NCI-H2171 (cell line): ENCODE measurements around the gene LITAF.
"Not testable (repeated sequence)": the region's sequence is repeated elsewhere in the genome, so short reads cannot be mapped to it uniquely, and the experiment has no call there.

Experiments used
- DNase-seq: peaks from one replicate; lab custom pipeline; 2025; lab: John Stamatoyannopoulos, UW

LITAF gene

DNA sequence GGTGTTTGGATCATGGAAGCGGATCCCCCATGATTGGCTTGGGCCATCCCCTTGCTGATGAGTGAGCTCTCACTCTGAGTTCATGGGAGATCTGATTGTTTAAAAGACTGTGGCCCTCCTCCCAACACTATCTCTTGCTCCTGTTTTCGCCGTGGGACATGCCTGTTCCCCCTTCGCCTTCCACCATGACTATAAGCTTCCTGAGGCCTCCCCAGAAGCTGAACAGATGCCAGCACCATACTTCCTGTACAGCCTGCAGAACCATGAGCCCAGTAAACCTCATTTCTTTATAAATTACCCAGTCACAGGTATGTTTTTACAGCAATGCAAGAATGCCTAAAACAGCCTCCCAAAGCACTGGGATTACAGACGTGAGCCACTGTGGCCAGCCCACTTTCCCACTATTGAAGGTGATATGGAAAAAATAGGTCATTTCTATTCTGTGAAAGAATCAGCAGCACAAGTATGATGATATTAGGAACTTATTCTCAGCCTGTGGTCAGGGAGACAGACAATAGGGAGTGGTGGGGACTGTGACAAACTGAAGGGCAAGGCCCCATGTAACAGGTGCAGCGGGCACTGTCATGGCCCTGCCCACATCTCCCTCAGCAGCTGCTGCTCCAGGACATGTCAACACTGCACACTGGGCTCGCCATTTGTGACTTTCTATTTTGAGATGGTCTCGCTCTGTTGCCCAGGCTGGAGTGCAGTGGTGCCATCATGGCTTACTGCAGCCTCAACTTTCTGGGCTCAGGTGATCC, 33.7 kb upstream of the LITAF start:
- DNase-seq: no peak

DNA sequence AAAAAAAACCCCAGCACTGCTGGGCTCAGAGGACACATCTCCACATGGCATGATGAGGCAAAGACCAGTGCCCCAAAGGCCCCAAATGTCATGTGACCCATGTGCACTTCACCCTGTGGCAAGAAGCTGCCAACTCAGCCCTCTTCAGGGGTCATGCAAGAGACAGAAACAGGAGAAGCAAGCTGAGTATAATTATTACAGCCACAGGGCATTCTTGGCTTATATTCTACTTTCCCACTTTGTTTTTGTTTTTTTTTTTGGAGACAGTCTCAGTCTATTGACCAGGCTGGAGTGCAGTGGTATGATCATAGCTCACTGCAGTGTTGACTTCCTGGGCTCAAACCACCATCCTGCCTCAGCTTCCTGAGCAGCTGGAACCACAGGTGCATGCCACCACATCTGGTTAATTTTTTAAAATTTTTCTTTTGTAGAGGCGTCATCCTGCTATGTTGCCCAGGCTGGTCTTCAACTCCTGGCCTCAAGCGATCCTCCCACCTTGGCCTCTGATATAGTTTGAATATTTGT, 32.7 kb upstream of the LITAF start:
- no peak for DNase-seq

DNA sequence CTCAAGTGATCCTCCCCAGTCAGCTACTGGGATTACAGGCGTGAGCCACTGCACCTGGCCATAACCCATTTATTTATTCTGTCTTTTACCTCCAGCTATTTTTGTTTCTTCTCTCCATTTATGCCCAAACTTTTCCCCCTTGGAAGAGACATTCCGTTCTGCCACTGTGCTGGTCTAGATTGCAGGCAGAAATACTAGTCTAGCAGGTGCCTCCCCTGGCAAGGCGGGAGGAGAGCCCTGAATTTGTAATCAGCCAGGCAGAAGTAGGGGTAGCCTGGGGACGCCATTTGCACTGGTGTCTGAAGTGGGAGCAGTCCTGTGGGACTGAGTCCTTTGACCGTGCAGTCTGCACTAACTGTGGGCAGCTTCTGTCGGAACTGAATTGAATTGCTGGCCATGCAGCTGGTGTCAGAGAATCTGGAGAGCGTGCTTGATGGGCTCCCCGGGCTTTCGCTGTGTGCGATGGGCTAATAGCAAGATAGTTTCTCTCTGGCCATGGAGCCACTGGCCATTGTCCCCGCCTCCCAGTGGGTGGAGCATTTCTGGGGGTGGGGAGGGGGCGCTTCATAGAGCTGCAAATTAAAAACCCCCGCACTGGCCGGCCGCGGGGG, 31.5 kb upstream of the LITAF start:
- DNase-seq: no peak

DNA sequence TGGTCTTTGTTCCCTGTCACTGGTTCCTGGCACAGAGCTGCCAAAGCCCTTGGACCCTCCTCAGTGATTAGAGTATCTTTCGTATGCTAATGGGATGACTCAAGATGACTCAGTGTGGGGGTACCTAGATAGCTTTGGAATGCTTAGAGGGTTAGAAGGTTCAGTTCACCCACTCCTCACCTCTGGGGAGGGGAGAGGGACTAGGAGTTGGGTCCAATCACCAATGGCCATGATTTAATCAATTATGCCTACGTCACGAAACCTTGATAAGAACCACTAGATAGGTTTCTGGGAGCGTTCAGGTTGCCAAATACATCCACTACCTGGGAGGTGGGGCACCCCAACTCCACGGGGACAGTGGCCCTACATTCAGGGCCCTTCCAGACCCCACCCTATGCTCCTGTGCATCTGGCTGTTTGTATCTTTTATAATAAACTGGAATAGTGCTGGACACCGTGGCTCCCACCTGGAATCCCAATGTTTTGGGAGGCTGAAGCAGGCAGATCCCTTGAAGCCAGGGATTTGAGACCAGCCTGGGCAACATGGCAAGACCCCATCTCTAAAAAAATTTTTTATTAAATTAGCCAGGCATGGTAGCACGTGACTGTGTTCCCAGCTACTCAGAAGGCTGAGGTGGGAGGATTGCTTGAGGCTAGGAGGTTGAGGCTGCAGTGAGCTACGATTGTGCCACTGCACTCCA, 29.2 kb upstream of the LITAF start:
- no peak for DNase-seq

DNA sequence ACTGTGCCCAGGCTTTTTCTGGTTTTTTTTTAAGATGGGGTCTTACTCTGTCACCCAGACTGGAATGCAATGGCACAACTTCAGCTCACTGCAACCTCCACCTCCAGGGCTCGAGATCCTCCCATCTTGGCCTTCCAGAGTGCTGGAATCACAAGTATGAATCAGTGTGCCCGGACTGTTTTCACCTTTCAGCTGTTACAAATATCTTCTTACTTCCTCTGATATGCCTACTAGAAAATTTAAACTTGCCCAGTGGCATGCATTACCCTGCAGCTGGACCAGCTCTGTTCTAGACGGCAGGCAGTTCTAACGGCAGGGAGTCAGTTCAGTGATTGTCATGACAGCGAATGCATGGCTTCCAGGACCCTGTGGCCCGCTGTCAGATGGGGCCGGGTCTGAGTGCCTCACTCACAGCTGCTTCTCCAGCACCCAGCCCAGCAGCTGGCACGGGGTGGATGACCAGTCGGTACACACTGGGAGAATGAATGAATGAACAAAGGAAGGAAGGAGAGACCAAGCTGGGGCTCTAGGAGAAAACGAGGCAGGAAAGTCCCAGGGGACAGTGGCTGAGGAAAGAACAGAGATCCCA, 28.0 kb upstream of the LITAF start:
- no peak for DNase-seq

DNA sequence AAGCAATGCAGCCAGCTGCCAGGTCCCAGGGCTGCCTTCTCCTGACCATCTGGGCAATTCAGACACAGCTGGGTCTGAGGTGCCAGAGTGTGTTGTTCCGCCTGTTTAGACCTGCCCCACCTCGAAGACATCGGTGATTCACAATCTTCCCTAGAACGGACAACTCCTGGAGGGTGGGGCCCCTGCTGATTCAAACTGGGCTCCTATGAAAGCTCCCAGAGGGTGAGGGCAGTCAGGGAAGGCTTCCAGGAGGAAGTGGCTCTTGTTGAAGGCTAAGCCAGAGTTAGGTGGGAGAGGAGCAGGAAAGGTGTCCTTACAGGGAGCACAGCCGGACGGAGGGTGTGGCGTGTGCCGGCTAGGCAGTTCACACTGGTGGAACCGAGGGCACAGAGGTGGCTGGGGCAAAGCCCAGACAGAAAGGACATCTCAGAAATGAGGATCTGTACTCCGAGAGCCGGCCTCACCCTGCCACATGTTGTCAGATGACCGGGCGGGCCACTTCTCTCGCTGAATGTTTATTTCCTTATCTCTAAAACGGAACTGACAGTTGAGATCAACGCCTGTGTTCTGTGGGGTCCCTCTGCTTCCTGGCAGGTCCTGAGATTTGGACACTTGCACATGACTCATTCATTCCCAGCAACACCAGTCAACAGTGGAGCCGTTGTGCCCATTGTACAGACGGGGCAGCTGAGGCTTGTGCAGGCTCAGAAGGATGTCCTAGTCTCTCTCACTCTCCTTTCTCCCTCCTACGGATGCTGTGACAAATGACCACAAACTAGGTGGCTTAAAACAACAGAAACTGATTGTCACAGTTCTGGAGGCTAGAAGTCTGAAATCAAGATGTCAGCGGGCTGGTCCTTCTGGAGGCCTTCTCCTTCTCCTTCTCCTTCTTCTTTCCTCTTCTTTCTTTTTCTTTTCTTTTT, 26.9 kb upstream of the LITAF start:
- no peak for DNase-seq

DNA sequence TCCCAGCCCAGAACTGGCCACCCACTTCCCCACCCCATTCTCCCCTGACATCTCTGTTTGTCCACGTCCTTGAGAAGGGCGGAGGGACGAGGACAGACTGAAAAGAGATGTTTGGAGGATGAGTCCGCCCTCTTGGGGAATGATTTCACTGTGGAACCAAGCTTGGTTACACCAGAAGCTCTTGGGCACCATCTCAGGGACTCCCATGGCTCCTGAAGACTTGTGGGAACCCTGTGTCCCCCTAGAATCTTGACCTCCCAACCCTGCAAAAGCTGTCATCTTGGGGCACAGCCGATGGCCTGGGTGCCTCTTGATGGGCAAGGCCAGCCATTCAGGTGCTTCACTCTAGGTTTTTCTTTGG, 25.9 kb upstream of the LITAF start:
- no peak for DNase-seq

DNA sequence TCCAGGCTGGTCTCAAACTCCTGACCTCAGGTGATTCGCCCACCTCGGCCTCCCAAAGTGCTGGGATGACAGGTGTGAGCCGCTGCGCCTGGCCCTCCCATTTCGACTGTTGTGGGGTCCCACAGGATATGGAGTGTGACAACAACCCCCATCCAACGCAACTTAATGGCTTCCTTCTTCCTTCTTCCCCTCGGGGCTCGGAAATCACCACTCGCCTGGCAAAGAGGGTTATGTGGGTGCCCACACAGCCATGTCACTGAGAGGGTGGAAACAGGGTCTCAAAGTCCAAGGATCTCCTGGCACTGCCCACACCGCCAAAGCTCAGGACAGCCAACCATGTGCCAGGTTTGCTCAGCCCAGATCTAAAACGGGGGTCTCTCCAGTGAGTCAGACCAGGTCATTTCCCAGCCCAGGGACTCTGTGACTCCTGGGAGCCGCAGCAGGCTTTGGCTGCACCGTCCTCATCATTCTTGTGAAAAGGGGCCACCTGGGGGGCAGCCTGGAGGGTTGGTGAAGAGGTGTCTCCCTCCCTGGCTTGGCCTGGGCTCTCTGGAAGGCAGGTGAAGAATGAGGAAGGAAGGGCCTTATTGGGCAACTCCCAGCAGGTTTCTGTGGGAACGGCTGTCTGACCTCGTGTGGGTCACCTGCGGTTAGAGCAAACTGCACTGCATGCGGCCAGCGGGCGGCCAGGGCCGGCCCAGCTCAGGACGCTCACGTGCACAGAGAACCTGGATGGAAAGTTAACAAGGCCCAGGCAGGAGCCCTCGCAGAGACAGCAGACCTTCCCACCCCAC, 25.3 kb upstream of the LITAF start:
- DNase-seq: no peak

DNA sequence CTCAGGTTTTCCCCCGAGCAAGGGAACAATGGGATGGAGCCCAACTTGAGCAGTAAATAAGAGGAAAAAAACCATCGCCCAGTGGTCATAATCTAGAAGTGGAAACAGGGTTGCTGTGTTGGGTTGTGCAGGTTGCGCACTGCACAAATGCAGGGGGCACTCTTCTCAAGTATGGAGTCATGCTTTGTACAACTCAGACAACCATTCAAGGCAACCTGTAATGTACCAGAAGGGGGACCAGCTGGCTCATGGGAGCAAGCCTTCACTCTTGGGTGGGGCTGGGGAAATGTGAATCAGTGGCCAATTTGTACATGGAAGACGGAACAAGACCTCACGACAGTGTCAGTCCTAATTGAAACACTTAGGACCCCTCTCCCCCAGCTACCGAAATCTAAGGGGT, 23.9 kb upstream of the LITAF start:
- no peak for DNase-seq

DNA sequence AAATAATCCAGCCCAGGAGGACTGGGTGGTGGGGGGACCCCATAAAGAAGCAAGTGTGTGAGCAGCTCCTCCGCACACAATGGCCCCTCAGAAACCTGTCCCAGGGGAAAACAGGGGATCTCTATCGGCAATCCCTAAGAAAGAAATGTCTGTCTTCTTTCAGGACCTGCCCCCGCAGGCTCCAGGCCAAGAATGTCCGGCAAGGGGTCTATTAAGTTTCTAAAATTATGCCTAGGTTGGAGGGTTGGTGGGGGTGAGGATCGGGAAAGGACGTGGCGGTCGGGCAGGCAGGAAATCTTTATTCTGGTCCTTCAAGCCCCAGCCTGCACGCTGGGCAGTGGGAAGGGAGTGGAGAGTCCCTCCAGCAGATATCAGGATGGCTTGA, 23.4 kb upstream of the LITAF start:
- no peak for DNase-seq

DNA sequence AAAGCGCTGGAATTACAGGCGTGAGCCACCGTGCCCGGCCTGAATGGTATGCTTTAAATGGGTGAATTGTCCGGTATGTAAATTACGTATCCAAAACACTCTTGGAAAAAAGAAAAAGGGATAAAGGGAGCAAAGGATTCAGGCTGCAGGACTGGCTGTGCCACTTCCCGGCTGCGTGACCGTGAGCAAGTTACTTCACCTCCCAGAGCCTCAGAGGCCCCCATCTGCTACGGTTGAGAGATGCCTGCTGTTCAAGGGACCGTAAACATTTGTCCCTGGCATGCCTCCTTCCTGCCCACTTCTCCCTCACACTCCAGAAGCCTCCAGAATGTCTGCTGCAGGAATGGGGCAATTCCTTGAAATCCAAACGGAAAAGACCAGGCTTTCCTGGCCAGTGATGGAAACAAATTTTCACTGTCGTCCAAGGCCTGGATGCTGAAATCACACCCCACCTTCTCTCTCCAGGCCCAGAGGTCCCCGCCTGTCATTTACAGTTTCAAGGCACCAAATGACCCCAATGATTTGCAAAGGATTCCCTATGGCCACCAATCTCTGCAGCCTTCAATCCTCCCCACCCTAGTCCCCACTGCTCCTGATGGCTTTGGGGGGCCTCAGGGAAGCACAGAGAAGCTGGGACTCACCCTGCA, 22.9 kb upstream of the LITAF start:
- DNase-seq: peak; percentile 63

DNA sequence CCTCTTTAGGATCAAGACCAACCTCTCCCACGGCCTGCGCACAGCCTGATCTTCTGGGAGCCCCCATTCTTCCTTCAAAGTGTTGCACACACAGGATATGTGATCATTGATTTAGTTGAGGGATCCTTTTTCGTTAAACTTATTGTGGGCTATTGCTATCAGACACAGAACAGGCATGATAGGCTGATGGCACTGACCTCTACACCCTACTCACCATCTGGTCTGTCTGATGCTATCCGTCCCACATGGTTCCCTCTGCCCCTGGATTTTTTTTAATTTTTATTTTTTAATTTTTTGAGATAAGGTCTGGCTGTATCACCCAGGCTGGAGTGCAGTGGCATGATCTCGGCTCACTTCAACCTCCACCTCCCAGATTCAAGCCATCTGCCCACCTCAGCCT, 19.2 kb upstream of the LITAF start:
- DNase-seq: no peak

DNA sequence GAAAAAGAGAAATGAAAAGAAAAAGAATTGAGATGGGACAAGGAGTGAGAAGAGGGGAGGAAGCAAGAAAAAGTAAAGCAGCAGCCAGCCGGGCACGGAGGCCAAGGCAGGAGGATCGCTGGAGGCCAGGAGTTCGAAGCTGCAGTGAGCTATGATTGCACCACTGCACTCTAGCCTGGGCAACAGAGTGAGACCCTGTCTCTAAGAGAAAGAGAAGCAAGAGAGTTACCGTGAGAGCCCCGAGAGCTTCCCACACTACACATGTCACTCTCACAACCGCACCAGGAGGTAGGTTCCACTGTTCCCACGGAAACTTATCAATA, 18.8 kb upstream of the LITAF start:
- DNase-seq: no peak

DNA sequence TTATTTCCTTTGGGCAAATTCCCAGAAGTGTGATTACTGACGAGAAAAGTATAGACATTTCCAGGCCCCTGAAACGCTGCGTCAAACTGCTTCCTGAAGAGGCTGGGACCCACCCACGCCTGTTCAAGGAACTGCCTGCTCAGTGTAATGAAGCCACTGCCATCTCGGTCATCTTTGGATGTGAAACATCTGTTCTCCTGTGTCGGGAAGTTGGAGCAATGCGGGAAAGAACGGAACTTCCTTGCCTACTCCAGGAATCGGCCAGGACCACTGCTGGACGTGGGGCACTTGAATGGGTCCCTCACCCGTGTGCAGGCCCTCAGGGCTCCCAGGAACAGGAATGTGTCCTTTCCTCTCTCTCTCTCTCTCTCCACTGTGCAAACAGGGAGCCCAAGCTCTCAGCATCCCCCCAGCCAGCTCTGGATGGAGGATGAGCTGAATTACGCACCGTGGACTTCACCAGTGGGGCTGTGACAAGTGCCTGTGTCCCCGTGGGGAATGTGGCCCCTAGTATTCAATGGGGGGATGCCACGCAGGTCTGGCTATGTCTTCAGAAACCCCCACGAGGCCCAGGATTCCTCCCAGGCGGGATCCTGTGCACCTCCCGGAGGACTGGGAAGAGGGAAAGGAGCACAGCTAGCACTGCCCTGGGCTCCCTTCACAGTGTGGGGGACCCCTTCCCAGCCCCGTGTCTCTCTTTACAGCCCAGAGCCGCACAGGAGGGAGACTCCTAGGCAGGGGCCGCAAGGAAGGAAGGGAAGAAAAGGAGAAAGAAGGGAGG, 18.3 kb upstream of the LITAF start:
- DNase-seq: no peak

DNA sequence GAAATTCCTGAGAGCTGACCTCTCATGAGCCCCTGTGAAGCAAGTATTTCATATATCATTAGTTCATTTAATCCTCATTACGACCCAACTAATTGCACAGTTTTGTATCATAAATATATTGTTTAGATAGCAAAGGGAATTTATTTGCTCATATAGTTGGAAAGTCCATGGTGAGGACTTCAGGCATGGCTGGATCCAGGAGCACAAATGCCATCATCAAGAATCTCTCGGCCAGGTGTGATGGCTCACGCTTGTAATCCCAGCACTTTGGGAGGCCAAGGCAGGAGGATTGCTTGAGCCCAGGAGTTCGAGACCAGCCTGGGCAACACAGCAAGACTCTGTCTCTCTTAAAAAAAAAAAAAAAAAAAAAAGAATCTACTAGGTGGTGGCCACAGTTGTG, 17.6 kb upstream of the LITAF start:
- DNase-seq: not testable (repeated sequence)

DNA sequence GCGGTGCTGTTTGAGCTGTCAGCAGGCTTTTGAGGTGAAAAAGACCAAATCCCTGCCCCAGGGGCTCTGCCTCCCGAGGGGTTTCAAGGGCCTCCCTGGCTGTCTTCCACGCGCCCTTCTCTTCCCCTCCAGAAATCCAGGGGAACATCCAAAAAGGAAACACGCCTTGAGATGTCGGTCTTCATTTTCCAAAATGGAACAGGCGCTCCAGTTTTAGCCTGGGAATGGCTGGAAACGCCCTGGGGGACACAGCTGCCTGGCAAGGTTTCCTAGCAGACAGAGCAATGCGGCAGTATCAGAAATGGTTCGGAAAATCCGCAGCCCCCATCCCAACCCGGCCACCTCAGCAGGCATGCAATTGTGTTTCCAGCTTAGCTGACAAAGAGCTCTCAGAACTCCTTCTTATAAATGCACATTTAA, 16.6 kb upstream of the LITAF start:
- no peak for DNase-seq

DNA sequence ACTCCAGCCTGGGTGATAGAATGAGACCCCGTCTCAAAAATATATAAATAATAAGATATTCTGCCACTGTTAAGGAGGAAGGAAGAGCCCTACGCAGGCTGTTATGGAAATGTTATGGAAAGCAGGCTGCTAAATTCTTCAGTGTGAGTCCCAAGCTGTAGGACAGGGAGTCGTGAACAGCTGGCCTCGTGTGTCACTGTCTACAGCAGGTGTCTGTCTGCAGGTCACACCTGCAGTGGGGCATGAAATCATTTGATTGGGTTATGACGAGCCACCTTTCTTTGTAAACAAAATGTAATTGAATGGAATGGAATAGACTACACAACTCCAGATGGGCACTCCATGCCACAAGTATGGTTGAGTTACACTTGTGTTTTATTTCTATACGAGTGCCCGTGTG, 15.6 kb upstream of the LITAF start:
- peak; percentile 96 for DNase-seq

DNA sequence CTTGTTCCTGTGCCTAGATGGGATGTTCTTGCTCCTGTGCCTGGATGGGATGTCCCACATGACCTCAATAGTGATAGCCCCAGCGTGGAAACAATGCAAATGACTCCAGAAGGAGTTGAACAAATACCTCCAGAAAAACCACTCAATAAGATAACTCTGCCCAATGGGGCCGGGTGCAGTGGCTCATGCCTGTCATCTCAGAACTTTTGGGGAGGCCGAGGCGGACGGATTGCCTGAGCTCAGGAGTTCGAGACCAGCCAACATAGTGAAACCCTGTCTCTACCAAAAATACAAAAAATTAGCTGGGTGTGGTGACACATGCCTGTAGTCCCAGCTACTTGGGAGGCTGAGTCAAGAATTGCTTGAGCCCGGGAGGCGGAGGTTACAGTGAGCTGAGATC, 15.2 kb upstream of the LITAF start:
- no peak for DNase-seq

DNA sequence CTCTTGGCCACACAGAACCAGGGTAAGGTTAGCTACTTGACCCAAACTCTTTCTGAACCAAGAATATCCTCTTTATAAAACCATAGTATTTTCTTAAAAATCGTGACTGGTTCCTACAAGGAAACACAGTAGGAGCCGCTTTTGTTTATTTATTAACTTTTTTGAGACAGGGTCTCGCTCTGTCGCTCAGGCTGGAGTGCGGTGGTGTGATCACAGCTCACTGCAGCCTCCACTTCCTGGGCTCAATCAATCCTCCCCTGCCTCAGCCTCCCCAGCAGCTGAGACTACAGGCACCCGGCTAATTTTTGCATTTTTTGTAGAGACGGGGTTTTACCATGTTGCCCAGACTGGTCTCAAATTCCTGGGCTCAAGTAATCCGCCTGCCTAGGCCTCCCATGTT, 14.7 kb upstream of the LITAF start:
- DNase-seq: no peak

DNA sequence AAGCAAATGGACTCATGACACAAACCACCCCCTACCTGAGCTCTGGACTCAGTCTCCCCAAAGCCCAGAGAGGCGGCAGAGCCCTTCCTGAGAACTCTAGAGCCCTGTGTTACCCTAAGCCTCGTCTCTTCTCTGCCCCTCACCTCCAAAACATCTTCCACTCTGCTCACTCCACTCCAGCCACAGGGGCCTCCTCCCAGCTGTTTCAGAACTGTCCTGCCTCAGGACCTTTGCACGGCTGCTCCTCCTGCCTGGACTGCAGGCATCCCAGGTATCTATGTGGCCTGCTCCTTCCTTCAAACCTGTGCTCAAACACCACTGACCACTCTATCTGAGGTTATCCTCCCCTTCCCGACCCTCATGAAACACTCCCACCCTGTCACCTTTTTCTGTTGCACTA, 12.9 kb upstream of the LITAF start:
- DNase-seq: no peak
